Measurements from ENCODE around the gene AHSG.

The AHSG gene

GRCh38 chr3:186594591-186595113 is 18.2 kb upstream of the AHSG start:
- DNase-seq, result no peak

- no peak for DNase-seq
Observed at GRCh38 chr3:186596568-186597287, 16.1 kb upstream of the AHSG start.

- no peak for DNase-seq
Observed at GRCh38 chr3:186598108-186598784, 14.6 kb upstream of the AHSG start.

GRCh38 chr3:186598794-186599141 is 14.1 kb upstream of the AHSG start:
- DNase-seq, result no peak

- DNase-seq, result no peak
Observed at GRCh38 chr3:186599142-186599784, 13.6 kb upstream of the AHSG start.

GRCh38 chr3:186599785-186600166 is 13.1 kb upstream of the AHSG start:
- DNase-seq, result no peak

GRCh38 chr3:186600896-186601295 is 12.0 kb upstream of the AHSG start:
- no peak for DNase-seq

GRCh38 chr3:186603159-186603558 is 9.7 kb upstream of the AHSG start:
- DNase-seq, result no peak

- DNase-seq, result no peak
Observed at GRCh38 chr3:186605078-186605477, 7.8 kb upstream of the AHSG start.

GRCh38 chr3:186605561-186606545 is 7.0 kb upstream of the AHSG start:
- DNase-seq, result no peak

- no peak for DNase-seq
Observed at GRCh38 chr3:186608624-186609215, 4.1 kb upstream of the AHSG start.

- DNase-seq, result no peak
Observed at GRCh38 chr3:186609247-186609868, 3.5 kb upstream of the AHSG start.

- DNase-seq, result no peak
Observed at GRCh38 chr3:186612065-186612464, 795 bp upstream of the AHSG start.

- no peak for DNase-seq
Observed at GRCh38 chr3:186613637-186614265, 891 bp downstream of the AHSG start.

GRCh38 chr3:186614266-186614596 is 1.4 kb downstream of the AHSG start:
- DNase-seq, result no peak

GRCh38 chr3:186614597-186615483 is 2.0 kb downstream of the AHSG start:
- DNase-seq, result peak; percentile 87

- no peak for DNase-seq
Observed at GRCh38 chr3:186616299-186616617, 3.4 kb downstream of the AHSG start.

GRCh38 chr3:186617036-186617946 is 4.4 kb downstream of the AHSG start:
- peak; percentile 91 for DNase-seq

GRCh38 chr3:186618318-186618938 is 5.6 kb downstream of the AHSG start:
- no peak for DNase-seq

All from stimulated activated CD8-positive, alpha-beta memory T cell treated with anti-CD3 and anti-CD28 coated beads, Interleukin-4, amount 100 ng/mL, for 48 hours (primary cell).